Stomach (tissue), 9 donors: ENCODE measurements around the gene INO80. TPM values are rescaled to one million over a fixed set of nuclear protein-coding genes. Genes with fewer than 3 reads are reported as not detected.

Source experiments
- DNase-seq, 2 donors: peaks; one replicate each; pipeline versions ENCODE4 v3.0.0 to v3.0.0-alpha.2; 2013 to 2019
- H3K27ac ChIP-seq, 5 donors: fragments of 200-600 bp in 4 of 5; sonication (generic) in 4 of 5; one replicate each; pipeline ENCODE4 v1.5.1; 2013 to 2019; ENCODE audit warnings: mild to moderate bottlenecking in 1 of 5, moderate library complexity in 1 of 5
- H3K27me3 ChIP-seq, 3 donors: fragments of 200-600 bp; sonication (generic); one replicate each; pipeline ENCODE4 v1.5.1; 2017 to 2019; ENCODE audit warnings: mixed run types in 1 of 3
- H3K36me3 ChIP-seq, 4 donors: fragments of 200-600 bp; sonication (generic); 1 replicate in 3 of 4; 2 replicates in 1 of 4; pipeline ENCODE4 v1.5.1; 2016 to 2019
- H3K4me1 ChIP-seq, 4 donors: fragments of 200-600 bp; sonication (generic); one replicate each; pipeline ENCODE4 v1.5.1; 2016 to 2019
- H3K4me3 ChIP-seq, 4 donors: fragments of 200-600 bp; sonication (generic) in 3 of 4; one replicate each; pipeline ENCODE4 v1.5.1; 2016 to 2019; ENCODE audit warnings: mild to moderate bottlenecking in 1 of 4
- H3K9me3 ChIP-seq, 4 donors: fragments of 200-600 bp; sonication (generic); one replicate each; pipeline ENCODE4 v1.5.1; 2016 to 2019
- CTCF ChIP-seq, 7 experiments: fragments of 450-650 bp in 4 of 7; fragments of 200-600 bp in 3 of 7; sonication (generic) in 3 of 7; IDR thresholded peaks; one replicate each; pipeline ENCODE4 v1.5.1; 2016 to 2019; ENCODE audit warnings: antibody characterized with exemption in 7 of 7, control low read depth in 2 of 7, mild to moderate bottlenecking in 1 of 7
- EP300 ChIP-seq: sonication (generic); formaldehyde crosslinking; IDR thresholded peaks from one replicate; pipeline ENCODE4 v1.6.1; 2017; ENCODE audit warnings: antibody characterized with exemption
- POLR2A ChIP-seq, 4 donors: fragments of 450-650 bp; IDR thresholded peaks; one replicate each; pipeline ENCODE4 v1.6.1; 2016; ENCODE audit warnings: antibody characterized with exemption in 4 of 4, control low read depth in 2 of 4, mild to moderate bottlenecking in 1 of 4, moderate library complexity in 1 of 4
- POLR2AphosphoS5 ChIP-seq, 3 donors: sonication (generic); formaldehyde crosslinking; IDR thresholded peaks; one replicate each; pipeline ENCODE4 v1.6.1; 2016; ENCODE audit warnings: antibody characterized with exemption in 3 of 3
- WGBS, 5 donors: extraction: QIAGEN DNeasy Blood & Tissue Kit in 3 of 5; methylation state at CpG; one replicate each; pipeline versions ENCODE4 v1.1.5 to v1.1.7; 2013 to 2018; 5-methylcytosine and 5-hydroxymethylcytosine counted together
- intact Hi-C: fragments of 100-400 bp; cut with DNase I; formaldehyde crosslinking; loops from one replicate; pipeline ENCODE4 v1.15.1; 2023; ENCODE audit warnings: low total_unique reads
- polyA plus RNA-seq, 3 donors: library from polyadenylated mRNA; stranded (reverse); fragments of 200-250 nt; gene quantifications; one replicate each; pipeline ENCODE4 v1.2.3, GENCODE V29; 2013
- total RNA-seq, 5 donors: library from RNA; depleted of rRNA; stranded (reverse); fragments of >200 nt; gene quantifications; one replicate each; pipeline versions ENCODE4 v1.1.0 to v1.2.3, GENCODE V29; 2014 to 2016
- donor health status: healthy with polysubstance abuse.
- donor health status: Bipolar disorder and iron deficiency.
- donor health status: healthy.

Gene INO80
- total and polyA plus RNA-seq, 8 donors = 4.6 to 40.8 (median 29.2) TPM

- no peak for TF ChIP-seq EP300
- TF ChIP-seq POLR2A (IDR thresholded peaks at IDR 0.05) = no peak
- TF ChIP-seq POLR2AphosphoS5 (IDR thresholded peaks at IDR 0.05) = no peak
- TF ChIP-seq CTCF (IDR thresholded peaks at IDR 0.05) = no peak
- Histone ChIP-seq H3K27ac (no peak overlapping the region), H3K4me1 (peaks cover 4 to 42% (median 26%) of the 10 kb centered on the region in 4 donors), H3K9me3 (no peaks in the 10 kb centered on the region), H3K36me3 (peaks cover 0 to 11% (median 4%) of the 10 kb centered on the region in 4 donors), H3K27me3 (no peaks in the 10 kb centered on the region), H3K4me3 (no peak overlapping the region)
- DNase-seq = no peak
- 94 to 100% (median 98%) methylated on average over 2 of the region's 2 CpGs for WGBS, 5 donors
- intact Hi-C loops = no loop called here
Measured at GRCh38 chr15:41102854-41103253, 13.2 kb downstream of the INO80 start.

- Histone ChIP-seq H3K4me1 (peaks cover 0 to under 1% (median 0%) of the 10 kb centered on the region in 4 donors), H3K27ac (no peak overlapping the region), H3K36me3 (peaks cover 31 to 65% (median 60%) of the 10 kb centered on the region in 4 donors), H3K27me3 (no peaks in the 10 kb centered on the region), H3K9me3 (no peaks in the 10 kb centered on the region), H3K4me3 (no peak overlapping the region)
- TF ChIP-seq CTCF (IDR thresholded peaks at IDR 0.05) = no peak
- TF ChIP-seq POLR2A (IDR thresholded peaks at IDR 0.05) = no peak
- no peak for TF ChIP-seq EP300
- no peak for TF ChIP-seq POLR2AphosphoS5 (IDR thresholded peaks at IDR 0.05)
- no peak for DNase-seq
- intact Hi-C loops = no loop called here
- 80 to 86% (median 83%) methylated on average over 6 of the region's 6 CpGs for WGBS, 5 donors
Measured at GRCh38 chr15:41096178-41096577, 19.9 kb downstream of the INO80 start.

GRCh38 chr15:41085029-41085428 lies 31.1 kb downstream of the INO80 start:
- Histone ChIP-seq H3K9me3 (no peaks in the 10 kb centered on the region), H3K4me1 (peaks cover 0 to 6% (median 0%) of the 10 kb centered on the region in 4 donors), H3K27ac (no peak overlapping the region), H3K4me3 (no peak overlapping the region), H3K36me3 (peaks cover 70 to 100% (median 100%) of the 10 kb centered on the region in 4 donors), H3K27me3 (no peaks in the 10 kb centered on the region)
- TF ChIP-seq EP300 (no peak), POLR2A (IDR thresholded peaks at IDR 0.05) (no peak), POLR2AphosphoS5 (IDR thresholded peaks at IDR 0.05) (no peak), CTCF (IDR thresholded peaks at IDR 0.05) (no peak)
- WGBS, 5 donors = 82 to 96% (median 87%) methylated on average over 3 of the region's 3 CpGs
- intact Hi-C loops = no loop called here
- no peak for DNase-seq

GRCh38 chr15:41080144-41080543 lies 35.9 kb downstream of the INO80 start:
- TF ChIP-seq CTCF (IDR thresholded peaks at IDR 0.05) (no peak), EP300 (no peak), POLR2AphosphoS5 (IDR thresholded peaks at IDR 0.05) (no peak), POLR2A (IDR thresholded peaks at IDR 0.05) (no peak)
- Histone ChIP-seq H3K4me3 (no peak overlapping the region), H3K9me3 (no peaks in the 10 kb centered on the region), H3K4me1 (no peaks in the 10 kb centered on the region), H3K27me3 (no peaks in the 10 kb centered on the region), H3K27ac (no peak overlapping the region), H3K36me3 (peaks cover 71 to 100% (median 100%) of the 10 kb centered on the region in 4 donors)
- 81 to 93% (median 91%) methylated on average over 1 of the region's 1 CpG for WGBS, 5 donors
- intact Hi-C loops = no loop called here
- no peak for DNase-seq
